Measurements from ENCODE around the gene LDHAL6B.

Gene LDHAL6B

GRCh38 chr15:59200560-59200959 is 6.1 kb upstream of the LDHAL6B start:
- Histone ChIP-seq H3K27ac (peak overlapping the region; percentile 80), H3K36me3 (replicated peaks) (peaks cover 68% of the 10 kb centered on the region), H3K4me3 (ENCODE audit: low read depth, low read length) (no peak overlapping the region), H3K27me3 (replicated peaks) (no peaks in the 10 kb centered on the region)
- TF ChIP-seq CTCF (IDR thresholded peaks at IDR 0.05; ENCODE audit: low read depth, low read length, missing control alignments), result no peak
- no peak for DNase-seq
- in situ Hi-C loops (cut with HindIII; ENCODE audit: low pct_ligation_motif_present, low sequenced_read_pairs), result no loop called here

- Histone ChIP-seq H3K4me3 (ENCODE audit: low read depth, low read length) (no peak overlapping the region), H3K27ac (no peak overlapping the region), H3K36me3 (replicated peaks) (peaks cover 79% of the 10 kb centered on the region), H3K27me3 (replicated peaks) (no peaks in the 10 kb centered on the region)
- no peak for DNase-seq
- no peak for TF ChIP-seq CTCF (IDR thresholded peaks at IDR 0.05; ENCODE audit: low read depth, low read length, missing control alignments)
- in situ Hi-C loops (cut with HindIII; ENCODE audit: low pct_ligation_motif_present, low sequenced_read_pairs), result no loop called here
These were observed 3.6 kb upstream of the LDHAL6B start for GRCh38 chr15:59203008-59203407.

GRCh38 chr15:59203657-59204056 is 3.0 kb upstream of the LDHAL6B start:
- in situ Hi-C loops (cut with HindIII; ENCODE audit: low pct_ligation_motif_present, low sequenced_read_pairs), result no loop called here
- peaks cover 83% of the 10 kb centered on the region for H3K36me3 ChIP-seq (replicated peaks)
- H3K27ac ChIP-seq, result no peak overlapping the region
- no peak overlapping the region for H3K4me3 ChIP-seq (ENCODE audit: low read depth, low read length)
- no peak for DNase-seq
- TF ChIP-seq CTCF (IDR thresholded peaks at IDR 0.05; ENCODE audit: low read depth, low read length, missing control alignments), result no peak
- H3K27me3 ChIP-seq (replicated peaks), result no peaks in the 10 kb centered on the region

- DNase-seq, result no peak
- in situ Hi-C loops (cut with HindIII; ENCODE audit: low pct_ligation_motif_present, low sequenced_read_pairs), result no loop called here
- Histone ChIP-seq H3K27ac (no peak overlapping the region), H3K4me3 (ENCODE audit: low read depth, low read length) (no peak overlapping the region), H3K36me3 (replicated peaks) (peaks cover 88% of the 10 kb centered on the region), H3K27me3 (replicated peaks) (no peaks in the 10 kb centered on the region)
- no peak for TF ChIP-seq CTCF (IDR thresholded peaks at IDR 0.05; ENCODE audit: low read depth, low read length, missing control alignments)
These were observed 612 bp upstream of the LDHAL6B start for GRCh38 chr15:59205839-59206622.

- no peak for DNase-seq
- H3K36me3 ChIP-seq (replicated peaks), result peaks cover 72% of the 10 kb centered on the region
- no peak overlapping the region for H3K4me3 ChIP-seq (ENCODE audit: low read depth, low read length)
- in situ Hi-C loops (cut with HindIII; ENCODE audit: low pct_ligation_motif_present, low sequenced_read_pairs), result no loop called here
- H3K27me3 ChIP-seq (replicated peaks), result no peaks in the 10 kb centered on the region
- no peak overlapping the region for H3K27ac ChIP-seq
- TF ChIP-seq CTCF (IDR thresholded peaks at IDR 0.05; ENCODE audit: low read depth, low read length, missing control alignments), result no peak
These were observed 2.1 kb downstream of the LDHAL6B start for GRCh38 chr15:59208613-59209249.
